Activated CD8-positive, alpha-beta T cell treated with anti-CD3 and anti-CD28 coated beads, Interleukin-2, amount 10 ng/mL, durations not matched to agents 7 days and 5 days (primary cell): Measurements from ENCODE around the gene SLC9A1. TPM values are rescaled to one million over a fixed set of nuclear protein-coding genes. Genes with fewer than 3 reads are reported as not detected.
A peak's percentile ranks its signal among the peaks of the same experiment; 100 is the strongest.
"Not testable (repeated sequence)": the region's sequence is repeated elsewhere in the genome, so short reads cannot be mapped to it uniquely, and the experiment has no call there.

Source experiments
- ATAC-seq: fragments of 150-1000 bp; cut with Tn5 transposase; one replicate; pipeline ENCODE4 v1.10.0; 2021; ENCODE audit warnings: moderate library complexity
- CTCF ChIA-PET: fragments of 350-600 bp; sonication (Branson Sonifier 250); formaldehyde crosslinking; loops from one replicate; lab custom pipeline; 2021; ENCODE audit warnings: antibody characterized with exemption; lab: Charles Lee
- POLR2A ChIA-PET: fragments of 350-600 bp; sonication (Branson Sonifier 250); formaldehyde crosslinking; loops from one replicate; lab custom pipeline; 2021; ENCODE audit warnings: antibody characterized with exemption; lab: Charles Lee
- DNase-seq: peaks from one replicate; pipeline ENCODE4 v3.0.0-alpha.2; 2020
- H3K27ac Mint-ChIP-seq: one replicate; pipeline ENCODE4 v1.8.0; 2021; ENCODE audit warnings: mild to moderate bottlenecking, mixed read lengths
- H3K27me3 Mint-ChIP-seq: one replicate; pipeline ENCODE4 v1.8.0; 2021; ENCODE audit warnings: low read depth, mixed read lengths
- H3K36me3 Mint-ChIP-seq: one replicate; pipeline ENCODE4 v1.8.0; 2021; ENCODE audit warnings: low read depth, mixed read lengths
- H3K4me1 Mint-ChIP-seq: one replicate; pipeline ENCODE4 v1.8.0; 2021; ENCODE audit warnings: low read depth, mixed read lengths
- H3K4me3 Mint-ChIP-seq: one replicate; pipeline ENCODE4 v1.8.0; 2021; ENCODE audit warnings: mild to moderate bottlenecking, mixed read lengths
- H3K9me3 Mint-ChIP-seq: one replicate; pipeline ENCODE4 v1.8.0; 2022; ENCODE audit warnings: mixed read lengths; ENCODE audit not compliant: insufficient read depth
- total RNA-seq, 2 experiments: library from RNA; stranded (reverse); gene quantifications; one replicate each; pipeline ENCODE4 v1.2.3, GENCODE V29; 2021

The SLC9A1 gene
- total RNA-seq, 2 experiments from 2014 or later = 28.3 to 29.0 TPM

- ChIA-PET POLR2A (interaction anchor here (0.6 to 1.0 kb wide), 2 partner anchors 17 to 22 kb away, joined by 3 read pairs; partner anchors contain the start of gene SLC9A1), CTCF (interaction anchor here (1.2 kb wide), 1 partner anchor 31 kb away, joined by 5 read pairs; no protein-coding TSS in a partner anchor)
- no peak overlapping the region for H3K27ac Mint-ChIP-seq
- peaks cover 12% of the 10 kb centered on the region for H3K36me3 Mint-ChIP-seq
- H3K27me3 Mint-ChIP-seq = no peaks in the 10 kb centered on the region
- no peaks in the 10 kb centered on the region for H3K9me3 Mint-ChIP-seq
- no peak overlapping the region for H3K4me3 Mint-ChIP-seq
- ATAC-seq (no peak), DNase-seq (no peak)
- peaks cover 41% of the 10 kb centered on the region for H3K4me1 Mint-ChIP-seq
These were observed 21.8 kb downstream of the SLC9A1 start for GRCh38 chr1:27133158-27133557.

- no peak for ATAC-seq
- DNase-seq = no peak
- H3K36me3 Mint-ChIP-seq = peaks cover 12% of the 10 kb centered on the region
- H3K9me3 Mint-ChIP-seq = no peaks in the 10 kb centered on the region
- H3K27me3 Mint-ChIP-seq = no peaks in the 10 kb centered on the region
- H3K4me1 Mint-ChIP-seq = peaks cover 36% of the 10 kb centered on the region
- ChIA-PET POLR2A (interaction anchor here (1.0 kb wide), 1 partner anchor 22 kb away, joined by 3 read pairs; the partner anchor contains the start of gene SLC9A1), CTCF (no interaction called here)
- no peak overlapping the region for H3K27ac Mint-ChIP-seq
- no peak overlapping the region for H3K4me3 Mint-ChIP-seq
These were observed 22.3 kb downstream of the SLC9A1 start for GRCh38 chr1:27132624-27133023.

- Mint-ChIP-seq H3K27ac (no peak overlapping the region), H3K4me3 (no peak overlapping the region), H3K27me3 (no peaks in the 10 kb centered on the region), H3K36me3 (peaks cover 12% of the 10 kb centered on the region), H3K9me3 (no peaks in the 10 kb centered on the region), H3K4me1 (peaks cover 31% of the 10 kb centered on the region)
- POLR2A ChIA-PET = no interaction called here
- CTCF ChIA-PET = no interaction called here
- ATAC-seq (no peak), DNase-seq (no peak)
These were observed 22.8 kb downstream of the SLC9A1 start for GRCh38 chr1:27132147-27132546.

- no peak overlapping the region for H3K27ac Mint-ChIP-seq
- H3K36me3 Mint-ChIP-seq = peaks cover 10% of the 10 kb centered on the region
- no peaks in the 10 kb centered on the region for H3K27me3 Mint-ChIP-seq
- POLR2A ChIA-PET = interaction anchor here (1.9 kb wide), 1 partner anchor 24 kb away, joined by 6 read pairs; the partner anchor contains the start of gene SLC9A1
- CTCF ChIA-PET = interaction anchor here (1.3 kb wide), 1 partner anchor 28 kb away, joined by 3 read pairs; no protein-coding TSS in a partner anchor
- H3K4me1 Mint-ChIP-seq = peaks cover 22% of the 10 kb centered on the region
- DNase-seq (no peak), ATAC-seq (no peak)
- H3K9me3 Mint-ChIP-seq = no peaks in the 10 kb centered on the region
- no peak overlapping the region for H3K4me3 Mint-ChIP-seq
These were observed 24.1 kb downstream of the SLC9A1 start for GRCh38 chr1:27130798-27131197.

GRCh38 chr1:27129225-27129624 is 25.7 kb downstream of the SLC9A1 start:
- DNase-seq (no peak), ATAC-seq (no peak)
- H3K4me3 Mint-ChIP-seq = no peak overlapping the region
- ChIA-PET CTCF (no interaction called here), POLR2A (no interaction called here)
- peak overlapping the region; percentile 49 for H3K27ac Mint-ChIP-seq
- peaks cover 5% of the 10 kb centered on the region for H3K36me3 Mint-ChIP-seq
- H3K27me3 Mint-ChIP-seq = no peaks in the 10 kb centered on the region
- H3K4me1 Mint-ChIP-seq = peaks cover 15% of the 10 kb centered on the region
- no peaks in the 10 kb centered on the region for H3K9me3 Mint-ChIP-seq

GRCh38 chr1:27127419-27127818 is 27.5 kb downstream of the SLC9A1 start:
- Mint-ChIP-seq H3K27ac (no peak overlapping the region), H3K9me3 (no peaks in the 10 kb centered on the region), H3K4me1 (peaks cover 7% of the 10 kb centered on the region), H3K27me3 (no peaks in the 10 kb centered on the region), H3K4me3 (no peak overlapping the region), H3K36me3 (peaks cover 5% of the 10 kb centered on the region)
- CTCF ChIA-PET = no interaction called here
- DNase-seq = no peak
- ATAC-seq = no peak
- POLR2A ChIA-PET = interaction anchor here (1.0 kb wide), 1 partner anchor 10 kb away, joined by 4 read pairs; no protein-coding TSS in a partner anchor

GRCh38 chr1:27126391-27126790 is 28.5 kb downstream of the SLC9A1 start:
- H3K36me3 Mint-ChIP-seq = peaks cover 5% of the 10 kb centered on the region
- POLR2A ChIA-PET = no interaction called here
- H3K4me3 Mint-ChIP-seq = no peak overlapping the region
- CTCF ChIA-PET = no interaction called here
- peaks cover 7% of the 10 kb centered on the region for H3K4me1 Mint-ChIP-seq
- DNase-seq (no peak), ATAC-seq (no peak)
- H3K27me3 Mint-ChIP-seq = no peaks in the 10 kb centered on the region
- H3K27ac Mint-ChIP-seq = peak overlapping the region; percentile 66
- no peaks in the 10 kb centered on the region for H3K9me3 Mint-ChIP-seq

- H3K27ac Mint-ChIP-seq, H3K27me3 Mint-ChIP-seq, H3K4me1 Mint-ChIP-seq, H3K36me3 Mint-ChIP-seq, H3K9me3 Mint-ChIP-seq, DNase-seq, ATAC-seq, H3K4me3 Mint-ChIP-seq: not testable (repeated sequence)
- POLR2A ChIA-PET = interaction anchor here (0.6 kb wide), 1 partner anchor 21 kb away, joined by 3 read pairs; no protein-coding TSS in a partner anchor
- CTCF ChIA-PET = interaction anchor here (1.0 kb wide), 1 partner anchor 12 kb away, joined by 3 read pairs; no protein-coding TSS in a partner anchor
These were observed 29.8 kb downstream of the SLC9A1 start for GRCh38 chr1:27125125-27125524.

- no peak overlapping the region for H3K4me3 Mint-ChIP-seq
- POLR2A ChIA-PET = interaction anchor here (0.9 to 1.7 kb wide), 3 partner anchors 10 to 30 kb away, joined by 3 to 5 read pairs (median 3); partner anchors contain the start of gene SLC9A1
- H3K36me3 Mint-ChIP-seq = peaks cover 6% of the 10 kb centered on the region
- CTCF ChIA-PET = interaction anchor here (0.9 kb wide), 1 partner anchor 22 kb away, joined by 3 read pairs; no protein-coding TSS in a partner anchor
- H3K4me1 Mint-ChIP-seq = peaks cover 8% of the 10 kb centered on the region
- no peaks in the 10 kb centered on the region for H3K9me3 Mint-ChIP-seq
- ATAC-seq (no peak), DNase-seq (no peak)
- H3K27me3 Mint-ChIP-seq = no peaks in the 10 kb centered on the region
- H3K27ac Mint-ChIP-seq = no peak overlapping the region
These were observed 30.5 kb downstream of the SLC9A1 start for GRCh38 chr1:27124405-27124804.

- H3K27me3 Mint-ChIP-seq = no peaks in the 10 kb centered on the region
- no peaks in the 10 kb centered on the region for H3K9me3 Mint-ChIP-seq
- no peak for ATAC-seq
- peaks cover 8% of the 10 kb centered on the region for H3K4me1 Mint-ChIP-seq
- ChIA-PET POLR2A (interaction anchor here (1.7 kb wide), 1 partner anchor 32 kb away, joined by 5 read pairs; the partner anchor contains the start of gene SLC9A1), CTCF (no interaction called here)
- H3K4me3 Mint-ChIP-seq = no peak overlapping the region
- no peak for DNase-seq
- H3K27ac Mint-ChIP-seq = no peak overlapping the region
- H3K36me3 Mint-ChIP-seq = peaks cover 6% of the 10 kb centered on the region
These were observed 32.3 kb downstream of the SLC9A1 start for GRCh38 chr1:27122652-27123051.

GRCh38 chr1:27120854-27121253 is 34.1 kb downstream of the SLC9A1 start:
- H3K4me1 Mint-ChIP-seq = peaks cover 16% of the 10 kb centered on the region
- ATAC-seq (no peak), DNase-seq (no peak)
- CTCF ChIA-PET = no interaction called here
- no peaks in the 10 kb centered on the region for H3K27me3 Mint-ChIP-seq
- POLR2A ChIA-PET = no interaction called here
- no peaks in the 10 kb centered on the region for H3K9me3 Mint-ChIP-seq
- no peak overlapping the region for H3K27ac Mint-ChIP-seq
- no peak overlapping the region for H3K4me3 Mint-ChIP-seq
- peaks cover 7% of the 10 kb centered on the region for H3K36me3 Mint-ChIP-seq

- CTCF ChIA-PET = no interaction called here
- Mint-ChIP-seq H3K4me3 (no peak overlapping the region), H3K36me3 (peaks cover 26% of the 10 kb centered on the region), H3K27ac (no peak overlapping the region), H3K27me3 (no peaks in the 10 kb centered on the region), H3K9me3 (no peaks in the 10 kb centered on the region), H3K4me1 (peaks cover 41% of the 10 kb centered on the region)
- no peak for DNase-seq
- POLR2A ChIA-PET = no interaction called here
- ATAC-seq = no peak
These were observed 36.6 kb downstream of the SLC9A1 start for GRCh38 chr1:27118440-27118689.
